ENCODE measurements around the gene FMO2.
"Not testable (repeated sequence)": the region's sequence is repeated elsewhere in the genome, so short reads cannot be mapped to it uniquely, and the experiment has no call there.

FMO2 gene

DNA sequence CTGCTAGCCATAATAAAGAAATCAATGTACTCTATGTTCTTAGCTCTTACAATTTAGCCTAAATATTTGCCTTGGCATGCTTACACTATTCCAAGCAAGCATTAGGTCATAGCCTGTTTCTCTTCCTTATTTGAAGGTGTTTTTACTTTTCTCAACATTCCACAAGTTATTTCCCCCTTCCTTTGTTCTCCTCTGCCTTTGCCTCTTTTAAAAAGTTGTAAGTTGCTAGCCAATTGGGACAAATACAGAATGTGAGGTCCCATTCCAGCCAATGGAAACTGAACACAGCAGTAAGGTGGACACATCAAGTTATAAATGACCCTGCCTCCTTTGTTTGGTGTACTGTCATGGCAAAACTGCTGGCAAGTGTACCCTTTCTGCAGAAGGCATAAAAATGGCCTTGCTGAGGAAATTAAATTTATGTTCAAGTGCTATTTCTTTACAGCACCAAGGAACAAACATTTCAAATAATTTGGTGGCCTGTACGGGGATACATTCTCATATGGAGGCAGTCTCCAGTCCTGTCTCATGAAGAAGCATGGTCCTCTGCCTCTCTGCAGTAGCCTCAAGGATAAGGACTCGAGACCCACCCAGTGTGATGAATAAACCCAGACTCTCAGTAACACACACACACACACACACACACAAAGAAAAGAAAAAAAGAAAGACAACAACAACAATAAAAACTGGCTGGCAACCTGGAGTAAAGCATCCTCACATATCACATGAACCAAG, 34.4 kb downstream of the FMO2 start:
- DNase-seq (ENCODE audit: low spot score) = no peak

GRCh38 chr1:171220081-171220420, 35.0 kb downstream of the FMO2 start:
- no peak for DNase-seq (ENCODE audit: low spot score)

DNA sequence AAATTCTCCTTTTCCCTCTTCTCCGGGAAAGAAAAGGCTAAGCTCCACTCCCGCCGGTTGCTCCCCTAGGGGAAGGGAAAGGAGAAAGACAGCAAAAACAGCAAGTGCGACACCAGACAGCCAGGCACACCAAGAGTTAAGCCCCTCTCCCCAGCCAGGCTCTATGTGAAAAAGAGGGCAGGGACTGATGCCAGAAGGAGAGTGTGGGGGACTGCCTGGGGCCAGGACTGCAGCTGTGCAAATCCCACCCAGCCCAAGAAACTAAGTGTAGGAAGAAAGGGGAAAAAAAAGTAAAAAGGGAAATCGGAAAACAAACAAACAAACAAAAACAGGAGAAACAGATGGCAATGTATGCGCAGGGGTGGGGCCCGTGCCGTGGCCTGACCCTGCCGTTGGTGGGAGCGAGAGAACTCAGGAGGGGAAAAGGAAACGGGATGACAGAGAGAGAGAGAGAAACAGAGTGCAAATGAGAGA, 35.5 kb downstream of the FMO2 start:
- no peak for DNase-seq (ENCODE audit: low spot score)

GRCh38 chr1:171221665-171222591, 36.8 kb downstream of the FMO2 start:
- no peak for DNase-seq (ENCODE audit: low spot score)

GRCh38 chr1:171222936-171223335, 37.8 kb downstream of the FMO2 start:
- DNase-seq (ENCODE audit: low spot score) = no peak

DNA sequence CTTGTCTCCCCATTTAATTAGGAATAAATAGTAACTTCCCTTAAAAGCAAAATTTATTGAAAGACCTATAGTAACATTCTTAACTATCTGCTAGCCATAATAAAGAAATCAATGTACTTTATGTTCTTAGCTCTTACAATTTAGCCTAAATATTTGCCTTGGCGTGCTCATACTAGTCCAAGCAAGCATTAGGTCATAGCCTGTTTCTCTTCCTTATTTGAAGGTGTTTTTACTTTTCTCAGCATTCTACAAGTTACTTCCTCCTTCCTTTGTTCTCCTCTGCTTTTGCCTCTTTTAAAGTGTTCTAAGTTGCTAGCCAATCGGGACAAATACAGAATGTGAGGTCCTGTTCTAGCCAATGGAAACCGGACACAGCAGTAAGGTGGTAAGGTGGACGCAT, 39.2 kb downstream of the FMO2 start:
- DNase-seq (ENCODE audit: low spot score) = not testable (repeated sequence)

GRCh38 chr1:171226747-171227370, 41.8 kb downstream of the FMO2 start:
- peak; percentile 40 for DNase-seq (ENCODE audit: low spot score)

DNA sequence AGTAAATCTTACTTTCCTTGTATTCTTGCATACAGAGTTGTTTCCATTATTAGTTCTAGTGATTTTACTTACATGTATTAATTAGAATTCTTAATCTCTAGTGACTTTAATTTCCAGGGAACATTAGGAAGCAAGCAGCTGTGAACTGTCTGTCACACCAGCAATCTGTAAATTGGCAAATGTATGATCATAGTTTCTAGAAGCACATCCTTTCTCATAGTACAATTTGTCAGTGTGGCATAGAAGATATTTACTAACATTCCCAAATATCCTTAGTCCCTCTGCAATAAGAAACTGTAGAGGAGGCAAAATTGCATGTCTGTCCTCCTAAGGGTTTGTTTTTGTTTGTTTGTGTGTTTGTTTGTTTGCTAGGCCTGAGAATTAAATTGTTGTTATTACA, 46.2 kb downstream of the FMO2 start:
- no peak for DNase-seq (ENCODE audit: low spot score)

DNA sequence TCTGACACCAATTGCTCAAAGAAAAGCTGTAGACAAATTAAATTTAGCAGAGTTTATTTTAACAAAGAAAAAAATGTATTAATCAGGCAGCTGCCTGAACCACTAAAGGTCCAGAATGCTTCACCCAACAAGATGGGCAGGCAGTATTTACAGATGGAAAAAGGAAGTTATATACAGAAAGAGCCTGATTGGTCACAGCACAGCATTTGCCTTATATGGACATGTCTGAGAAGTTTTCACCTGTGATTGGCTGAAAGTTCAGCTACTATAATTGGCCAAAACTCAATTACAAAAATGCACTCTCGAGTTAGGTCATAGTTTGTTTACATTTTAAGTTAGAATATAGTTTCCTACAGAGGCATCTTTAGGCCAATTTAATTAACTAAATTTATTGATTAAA, 48.1 kb downstream of the FMO2 start:
- DNase-seq (ENCODE audit: low spot score) = no peak

- not testable (repeated sequence) for DNase-seq (ENCODE audit: low spot score)
Observed at GRCh38 chr1:171236231-171236630, 51.1 kb downstream of the FMO2 start.

DNA sequence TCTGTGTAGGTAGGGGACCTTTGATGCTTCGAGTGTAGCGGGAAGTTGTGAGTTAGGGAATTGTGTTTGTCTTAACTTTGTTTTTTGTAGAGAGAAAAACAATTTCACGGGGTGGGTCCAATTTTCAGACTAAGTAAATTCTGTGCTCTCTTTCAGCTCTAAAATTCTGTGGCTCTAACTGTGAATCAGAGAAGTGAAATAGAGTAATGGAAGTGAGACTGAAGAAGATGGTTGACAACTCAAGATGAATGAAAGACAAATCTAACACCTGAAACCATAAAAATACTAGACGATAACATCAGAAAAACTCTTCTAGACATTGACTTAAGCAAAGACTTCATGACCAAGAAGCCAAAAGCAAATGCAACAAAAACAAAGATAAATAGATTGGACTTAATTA, 58.8 kb downstream of the FMO2 start:
- no peak for DNase-seq (ENCODE audit: low spot score)

DNA sequence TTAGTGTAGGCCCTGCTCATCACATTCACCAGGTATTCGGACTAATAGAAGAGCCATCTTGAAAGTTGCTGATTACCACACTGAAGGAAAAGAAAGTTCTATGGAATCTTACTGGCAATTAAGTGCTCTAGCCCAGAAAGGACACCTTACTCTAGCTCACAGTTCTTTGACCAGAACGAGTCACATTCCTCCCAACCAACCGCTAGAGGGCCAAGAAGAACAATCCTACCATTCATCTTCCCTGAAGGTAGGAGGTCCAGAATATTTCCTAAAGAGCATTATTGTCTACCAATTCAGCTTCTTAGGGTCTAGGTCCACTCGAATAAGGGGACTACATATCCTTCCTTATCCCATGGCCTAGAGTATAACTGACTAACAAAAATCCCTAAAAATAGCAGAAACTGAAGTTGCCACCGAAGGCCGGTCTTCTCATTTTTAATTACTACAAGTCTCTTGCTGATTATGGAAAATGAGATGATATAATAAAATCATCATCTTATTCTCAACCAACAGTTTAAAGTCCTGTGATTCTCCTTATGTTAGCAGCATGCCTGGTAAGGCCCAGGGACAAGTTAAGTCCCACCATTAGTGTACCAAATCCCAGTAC, 60.5 kb downstream of the FMO2 start:
- peak; percentile 9 for DNase-seq (ENCODE audit: low spot score)

DNA sequence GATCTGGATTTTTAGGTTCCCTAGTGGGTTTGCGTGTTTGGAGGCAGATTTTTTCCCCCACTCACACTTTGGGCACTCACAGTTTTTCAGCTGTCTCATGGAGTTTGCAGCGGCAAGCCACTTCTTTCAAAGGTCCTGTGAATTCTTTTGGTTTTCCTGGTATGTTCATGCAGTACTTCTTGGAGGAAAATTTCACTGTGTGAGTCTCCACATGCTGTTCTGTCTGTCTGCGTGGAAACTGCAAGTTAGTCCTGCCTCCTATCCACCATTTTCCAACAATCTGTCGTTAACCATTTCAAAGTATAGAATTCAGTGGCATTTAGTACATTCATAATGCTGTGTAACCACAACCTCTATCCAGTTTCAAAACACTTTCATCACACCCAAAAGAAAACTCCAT, 62.4 kb downstream of the FMO2 start:
- DNase-seq (ENCODE audit: low spot score) = no peak

DNA sequence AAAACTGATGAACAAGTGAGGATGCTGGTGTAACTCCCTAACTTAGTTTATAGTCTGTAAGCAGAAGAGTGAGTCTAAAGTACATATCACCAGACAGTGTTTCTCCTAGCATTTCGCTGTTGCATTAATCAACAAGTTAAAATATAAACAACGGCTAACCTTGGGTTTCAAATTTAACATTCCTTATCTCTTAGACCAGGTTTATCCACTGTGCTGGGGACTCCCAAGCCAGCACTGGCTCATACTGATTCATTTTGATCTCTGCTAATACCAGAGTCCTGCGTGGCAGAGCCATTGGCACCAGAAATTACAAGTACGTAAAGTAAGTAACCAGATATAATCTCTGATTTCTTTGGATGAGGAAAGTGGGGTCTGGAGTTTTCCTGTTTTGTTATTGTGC, 63.2 kb downstream of the FMO2 start, which contains the start of gene FMO1:
Gene FMO1 (plus strand): TSS at position 193 of the 400 bp plus-strand sequence. CDS start 9,594 bp downstream, outside the sequence.
- no peak for DNase-seq (ENCODE audit: low spot score)

GRCh38 chr1:171248841-171249240, 63.7 kb downstream of the FMO2 start:
- no peak for DNase-seq (ENCODE audit: low spot score)

- DNase-seq (ENCODE audit: low spot score) = no peak
Observed at GRCh38 chr1:171250263-171250662, 65.2 kb downstream of the FMO2 start.

GRCh38 chr1:171251042-171251951, 66.2 kb downstream of the FMO2 start:
- peak; percentile 22 for DNase-seq (ENCODE audit: low spot score)

DNA sequence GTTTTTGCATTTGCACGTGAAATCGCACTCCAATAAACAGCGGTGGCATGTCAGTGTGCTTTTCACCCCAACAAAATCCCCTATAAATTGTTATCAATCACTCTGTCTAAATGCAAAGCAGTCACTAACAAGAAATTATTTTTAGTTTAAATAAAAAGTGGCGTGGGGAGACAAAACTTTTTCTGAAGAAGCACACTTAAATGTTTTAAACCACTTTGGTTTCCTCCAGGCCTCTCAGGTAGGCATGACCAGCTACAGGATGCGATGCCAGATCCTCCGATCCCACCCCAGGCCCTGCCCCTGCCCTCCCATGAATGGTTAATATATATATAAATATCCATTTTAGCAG, 66.8 kb downstream of the FMO2 start:
- no peak for DNase-seq (ENCODE audit: low spot score)

DNA sequence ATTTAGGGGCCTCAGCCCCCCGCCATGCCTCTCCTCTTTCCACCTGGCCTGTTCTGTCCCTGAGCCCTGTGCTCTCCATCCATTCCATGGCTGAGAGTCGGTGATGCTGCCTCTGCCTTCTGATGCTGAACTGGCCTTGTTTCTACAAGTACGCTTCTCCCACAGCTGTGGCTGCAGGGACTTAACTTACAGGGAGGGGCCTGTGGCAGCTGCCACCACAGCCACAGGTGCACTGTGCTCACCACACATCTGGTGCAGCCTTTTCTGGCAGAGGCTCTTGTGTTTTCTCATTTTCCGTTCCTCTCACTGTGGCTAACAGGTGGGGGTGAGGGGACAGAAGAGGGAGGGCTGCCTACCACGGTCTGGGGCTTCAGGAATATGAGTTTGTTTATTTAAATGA, 67.4 kb downstream of the FMO2 start:
- DNase-seq (ENCODE audit: low spot score) = no peak

DNA sequence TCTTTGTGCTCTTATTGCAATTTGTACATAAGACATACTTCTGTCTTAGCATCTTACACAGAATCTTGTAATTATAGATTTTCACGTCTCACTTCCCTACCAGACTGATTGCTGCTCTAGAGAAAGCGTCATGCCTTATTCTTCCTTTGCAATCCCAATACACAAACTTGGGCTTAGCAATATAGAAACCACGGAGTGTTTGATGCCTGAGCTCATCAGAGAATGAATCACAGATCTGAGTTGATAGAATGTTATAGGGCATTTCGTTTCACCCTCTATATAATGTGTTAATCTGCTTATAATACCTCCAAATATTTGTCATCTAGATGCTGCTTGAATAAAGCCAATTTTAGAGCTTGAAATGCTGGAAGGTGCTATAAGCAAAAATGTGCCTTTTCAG, 69.8 kb downstream of the FMO2 start:
- no peak for DNase-seq (ENCODE audit: low spot score)

- DNase-seq (ENCODE audit: low spot score) = no peak
Observed at GRCh38 chr1:171256940-171257606, 72.0 kb downstream of the FMO2 start.
